HepG2 (cell line): ENCODE data around the gene SOAT1. TPM values are rescaled to one million over a fixed set of nuclear protein-coding genes. Genes with fewer than 3 reads are reported as not detected.

Experiments
- ARNT ChIP-seq: fragments of 450-650 bp; IDR thresholded peaks from 2 replicates; pipeline ENCODE4 v1.6.1; 2017
- EED ChIP-seq: sonication (generic); formaldehyde crosslinking; IDR thresholded peaks from 2 replicates; pipeline ENCODE4 v1.5.0; 2020; ENCODE audit warnings: mild to moderate bottlenecking, missing genetic modification reagents
- GABPA ChIP-seq, 2 experiments: IDR thresholded peaks; 2 replicates each; pipeline ENCODE4 v1.6.1; 2011 to 2016; ENCODE audit warnings: low read depth in 2 of 2, low read length in 1 of 2, missing biosample characterization in 1 of 2, missing genetic modification characterization in 1 of 2
- PRPF4 ChIP-seq: fragments of 200-400 bp; formaldehyde crosslinking; IDR thresholded peaks from 2 replicates; pipeline ENCODE4 v1.6.1; 2016; ENCODE audit warnings: low read length, low read depth; ENCODE audit not compliant: poor library complexity, severe bottlenecking
- RFX3 ChIP-seq: IDR thresholded peaks from 2 replicates; pipeline ENCODE4 v1.6.1; 2016; ENCODE audit warnings: missing biosample characterization, missing genetic modification reagents
- TCF12 ChIP-seq, 2 experiments: fragments of 450-650 bp in 1 of 2; sonication (generic) in 1 of 2; formaldehyde crosslinking in 1 of 2; IDR thresholded peaks; 2 replicates each; pipeline versions ENCODE4 v1.6.1 to v1.8.0; 2017 to 2022; ENCODE audit warnings: antibody characterized with exemption in 1 of 2, mild to moderate bottlenecking in 1 of 2, missing genetic modification reagents in 1 of 2, moderate library complexity in 1 of 2
- TOE1 ChIP-seq: sonication (generic); formaldehyde crosslinking; IDR thresholded peaks from 2 replicates; pipeline ENCODE4 v1.4.0; 2020; ENCODE audit warnings: mild to moderate bottlenecking, missing genetic modification reagents
- U2AF1 ChIP-seq: fragments of 200-400 bp; formaldehyde crosslinking; optimal IDR thresholded peaks from 2 replicates; pipeline ENCODE3; 2017; ENCODE audit warnings: mild to moderate bottlenecking, low read depth, low read length
- ZMAT3 ChIP-seq: sonication (generic); formaldehyde crosslinking; conservative IDR thresholded peaks from 2 replicates; pipeline ENCODE4 v1.7.0; 2021; ENCODE audit warnings: missing genetic modification reagents
- ZNF329 ChIP-seq: sonication (generic); formaldehyde crosslinking; IDR thresholded peaks from 2 replicates; pipeline ENCODE4 v1.9.0; 2021; ENCODE audit warnings: low read depth, mild to moderate bottlenecking, missing genetic modification reagents
- ZNF335 ChIP-seq: sonication (generic); formaldehyde crosslinking; IDR thresholded peaks from 2 replicates; pipeline ENCODE4 v1.4.0; 2020; ENCODE audit warnings: missing genetic modification reagents
- ZNF383 ChIP-seq: sonication (generic); formaldehyde crosslinking; IDR thresholded peaks from 2 replicates; pipeline ENCODE4 v1.4.0; 2020; ENCODE audit warnings: missing genetic modification reagents, mild to moderate bottlenecking, borderline replicate concordance
- ZNF430 ChIP-seq: sonication (generic); formaldehyde crosslinking; IDR thresholded peaks from 2 replicates; pipeline ENCODE4 v1.9.0; 2021; ENCODE audit warnings: mild to moderate bottlenecking, missing genetic modification reagents
- ZNF567 ChIP-seq: sonication (generic); formaldehyde crosslinking; IDR thresholded peaks from 2 replicates; pipeline ENCODE4 v1.8.1; 2023; ENCODE audit warnings: mild to moderate bottlenecking, missing genetic modification reagents, borderline replicate concordance
- ZNF747 ChIP-seq: sonication (generic); formaldehyde crosslinking; IDR thresholded peaks from 2 replicates; pipeline ENCODE4 v1.8.1; 2023; ENCODE audit warnings: missing genetic modification reagents, mild to moderate bottlenecking, borderline replicate concordance
- ZNF879 ChIP-seq: sonication (generic); formaldehyde crosslinking; IDR thresholded peaks from 2 replicates; pipeline ENCODE4 v1.8.1; 2023; ENCODE audit warnings: missing genetic modification reagents
- ZSCAN30 ChIP-seq: sonication (generic); formaldehyde crosslinking; IDR thresholded peaks from 2 replicates; pipeline ENCODE4 v1.5.0; 2020; ENCODE audit warnings: mild to moderate bottlenecking, missing genetic modification reagents
- polyA plus RNA-seq, 8 experiments: library from polyadenylated mRNA; depleted of rRNA in 3 of 8; stranded (reverse) in 7 of 8; unstranded in 1 of 8; fragments of >200 nt; fragmentation: Illumina TruSeq in 4 of 8; extraction: Trizol in 4 of 8; gene quantifications; 2 replicates each; pipeline versions ENCODE4 v1.2.1 to v1.2.3, GENCODE V29; 2011 to 2016; ENCODE audit warnings: low read depth in 4 of 8, missing spikeins in 1 of 8, mixed read lengths in 1 of 8; ENCODE audit not compliant: insufficient read depth in 1 of 8
- total RNA-seq, 5 experiments: library from RNA; depleted of rRNA; stranded (reverse); fragments of >200 nt; fragmentation: Illumina TruSeq; extraction: Trizol; gene quantifications; 2 replicates each; pipeline ENCODE4 v1.2.3, GENCODE V29; 2016; ENCODE audit warnings: low read depth in 1 of 5
- TF ChIP-seq, protein P1 (sequence below), 2 experiments: IDR thresholded peaks; 2 replicates each; pipeline ENCODE4 v1.6.1; 2011 to 2012; ENCODE audit warnings: low read length in 2 of 2, borderline replicate concordance in 1 of 2, low read depth in 1 of 2, mild to moderate bottlenecking in 1 of 2, moderate library complexity in 1 of 2
- TF ChIP-seq, protein P2 (sequence below): IDR thresholded peaks from 2 replicates; pipeline ENCODE4 v1.6.1; 2016; ENCODE audit warnings: missing compliant biosample characterization, missing genetic modification reagents, borderline replicate concordance
- TF ChIP-seq, protein P3 (sequence below): sonication (generic); formaldehyde crosslinking; IDR thresholded peaks from 2 replicates; pipeline ENCODE4 v1.4.0; 2020; ENCODE audit warnings: mild to moderate bottlenecking, missing genetic modification reagents

The SOAT1 gene
- total and polyA plus RNA-seq, 2 of the 13 experiments (the other 11 are each of a cell fraction or from before 2014, with no cell fraction given), result 22.3 to 52.0 TPM

DNA sequence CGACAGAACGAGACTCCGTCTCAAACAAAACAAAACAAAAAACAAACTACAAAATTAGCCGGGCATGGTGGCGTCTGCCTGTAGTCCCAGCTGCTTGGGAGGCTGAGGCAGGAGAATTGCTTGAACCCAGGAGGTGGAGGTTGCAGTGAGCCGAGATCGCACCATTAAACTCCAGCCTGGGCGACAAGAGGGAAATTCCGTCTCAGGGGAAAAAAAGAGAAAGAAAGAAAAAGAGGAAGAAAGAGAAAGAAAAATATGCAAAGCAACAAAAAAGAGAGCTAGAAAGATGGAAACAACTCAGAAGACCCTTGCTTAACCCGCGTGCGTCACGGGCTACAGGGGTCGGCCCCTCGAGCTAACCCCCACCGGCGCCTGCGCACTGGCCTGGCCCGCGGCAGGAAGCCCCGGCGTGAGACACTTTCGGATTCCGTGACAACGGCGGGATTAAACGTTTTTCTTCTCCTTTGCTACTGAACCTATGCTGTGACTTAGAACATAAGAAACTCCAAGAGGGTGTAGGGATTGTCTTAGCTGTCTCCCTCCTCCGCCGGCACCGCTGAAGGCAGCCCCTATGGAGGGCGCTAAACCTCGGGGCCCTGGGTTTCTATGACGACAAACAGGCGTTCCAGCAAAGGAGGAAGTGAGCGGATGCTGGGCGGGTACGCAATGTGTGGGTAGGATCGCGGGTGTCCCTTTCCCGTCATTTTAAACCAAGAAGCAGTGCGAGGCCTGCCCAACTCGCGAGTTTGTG lies 71.9 kb downstream of the SOAT1 start, which contains the start of gene AXDND1 (continued):
- TF ChIP-seq ZNF747 (CRISPR knock-in tag), result no peak
- no peak for TF ChIP-seq EED
- no peak for TF ChIP-seq ZNF879 (CRISPR knock-in tag)
- no peak for TF ChIP-seq ARNT
- peak; percentile 68 for TF ChIP-seq U2AF1
- TF ChIP-seq GABPA (IDR thresholded peaks at IDR 0.05; ENCODE audit: low read depth, low read length), result peak; percentile 23
- peak; percentile 70 for TF ChIP-seq GABPA (CRISPR knock-in tag; IDR thresholded peaks at IDR 0.05; ENCODE audit: low read depth)
- no peak for TF ChIP-seq ZNF329 (CRISPR knock-in tag)
- TF ChIP-seq TOE1, result no peak
- TF ChIP-seq RFX3, result peak; percentile 89
- TF ChIP-seq ZNF567, result no peak
- TF ChIP-seq, protein P1, sequence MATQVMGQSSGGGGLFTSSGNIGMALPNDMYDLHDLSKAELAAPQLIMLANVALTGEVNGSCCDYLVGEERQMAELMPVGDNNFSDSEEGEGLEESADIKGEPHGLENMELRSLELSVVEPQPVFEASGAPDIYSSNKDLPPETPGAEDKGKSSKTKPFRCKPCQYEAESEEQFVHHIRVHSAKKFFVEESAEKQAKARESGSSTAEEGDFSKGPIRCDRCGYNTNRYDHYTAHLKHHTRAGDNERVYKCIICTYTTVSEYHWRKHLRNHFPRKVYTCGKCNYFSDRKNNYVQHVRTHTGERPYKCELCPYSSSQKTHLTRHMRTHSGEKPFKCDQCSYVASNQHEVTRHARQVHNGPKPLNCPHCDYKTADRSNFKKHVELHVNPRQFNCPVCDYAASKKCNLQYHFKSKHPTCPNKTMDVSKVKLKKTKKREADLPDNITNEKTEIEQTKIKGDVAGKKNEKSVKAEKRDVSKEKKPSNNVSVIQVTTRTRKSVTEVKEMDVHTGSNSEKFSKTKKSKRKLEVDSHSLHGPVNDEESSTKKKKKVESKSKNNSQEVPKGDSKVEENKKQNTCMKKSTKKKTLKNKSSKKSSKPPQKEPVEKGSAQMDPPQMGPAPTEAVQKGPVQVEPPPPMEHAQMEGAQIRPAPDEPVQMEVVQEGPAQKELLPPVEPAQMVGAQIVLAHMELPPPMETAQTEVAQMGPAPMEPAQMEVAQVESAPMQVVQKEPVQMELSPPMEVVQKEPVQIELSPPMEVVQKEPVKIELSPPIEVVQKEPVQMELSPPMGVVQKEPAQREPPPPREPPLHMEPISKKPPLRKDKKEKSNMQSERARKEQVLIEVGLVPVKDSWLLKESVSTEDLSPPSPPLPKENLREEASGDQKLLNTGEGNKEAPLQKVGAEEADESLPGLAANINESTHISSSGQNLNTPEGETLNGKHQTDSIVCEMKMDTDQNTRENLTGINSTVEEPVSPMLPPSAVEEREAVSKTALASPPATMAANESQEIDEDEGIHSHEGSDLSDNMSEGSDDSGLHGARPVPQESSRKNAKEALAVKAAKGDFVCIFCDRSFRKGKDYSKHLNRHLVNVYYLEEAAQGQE (IDR thresholded peaks at IDR 0.05; ENCODE audit: borderline replicate concordance in 1 of 2, low read depth in 1 of 2, low read length in 2 of 2), result no peak
- TF ChIP-seq ZNF383 (CRISPR knock-in tag), result no peak
- 0 out of 2 replicates have a peak, but pooled peaks have one; percentile 45 for TF ChIP-seq ZNF430
- no peak for TF ChIP-seq ZSCAN30
- TF ChIP-seq, protein P2, sequence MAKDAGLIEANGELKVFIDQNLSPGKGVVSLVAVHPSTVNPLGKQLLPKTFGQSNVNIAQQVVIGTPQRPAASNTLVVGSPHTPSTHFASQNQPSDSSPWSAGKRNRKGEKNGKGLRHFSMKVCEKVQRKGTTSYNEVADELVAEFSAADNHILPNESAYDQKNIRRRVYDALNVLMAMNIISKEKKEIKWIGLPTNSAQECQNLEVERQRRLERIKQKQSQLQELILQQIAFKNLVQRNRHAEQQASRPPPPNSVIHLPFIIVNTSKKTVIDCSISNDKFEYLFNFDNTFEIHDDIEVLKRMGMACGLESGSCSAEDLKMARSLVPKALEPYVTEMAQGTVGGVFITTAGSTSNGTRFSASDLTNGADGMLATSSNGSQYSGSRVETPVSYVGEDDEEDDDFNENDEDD (CRISPR knock-in tag), result peak; percentile 65; the same call in 1 of the 2 replicates
- TF ChIP-seq ZMAT3 (CRISPR knock-in tag), result 0 out of 2 replicates have a peak, but pooled peaks have one; percentile 54
- peak; percentile 100 for TF ChIP-seq ZNF335 (CRISPR knock-in tag)
- peak; percentile 61 for TF ChIP-seq PRPF4
- no peak for TF ChIP-seq TCF12 (IDR thresholded peaks at IDR 0.05)
- no peak for TF ChIP-seq TCF12 (CRISPR knock-in tag; IDR thresholded peaks at IDR 0.05)
- TF ChIP-seq, protein P3, sequence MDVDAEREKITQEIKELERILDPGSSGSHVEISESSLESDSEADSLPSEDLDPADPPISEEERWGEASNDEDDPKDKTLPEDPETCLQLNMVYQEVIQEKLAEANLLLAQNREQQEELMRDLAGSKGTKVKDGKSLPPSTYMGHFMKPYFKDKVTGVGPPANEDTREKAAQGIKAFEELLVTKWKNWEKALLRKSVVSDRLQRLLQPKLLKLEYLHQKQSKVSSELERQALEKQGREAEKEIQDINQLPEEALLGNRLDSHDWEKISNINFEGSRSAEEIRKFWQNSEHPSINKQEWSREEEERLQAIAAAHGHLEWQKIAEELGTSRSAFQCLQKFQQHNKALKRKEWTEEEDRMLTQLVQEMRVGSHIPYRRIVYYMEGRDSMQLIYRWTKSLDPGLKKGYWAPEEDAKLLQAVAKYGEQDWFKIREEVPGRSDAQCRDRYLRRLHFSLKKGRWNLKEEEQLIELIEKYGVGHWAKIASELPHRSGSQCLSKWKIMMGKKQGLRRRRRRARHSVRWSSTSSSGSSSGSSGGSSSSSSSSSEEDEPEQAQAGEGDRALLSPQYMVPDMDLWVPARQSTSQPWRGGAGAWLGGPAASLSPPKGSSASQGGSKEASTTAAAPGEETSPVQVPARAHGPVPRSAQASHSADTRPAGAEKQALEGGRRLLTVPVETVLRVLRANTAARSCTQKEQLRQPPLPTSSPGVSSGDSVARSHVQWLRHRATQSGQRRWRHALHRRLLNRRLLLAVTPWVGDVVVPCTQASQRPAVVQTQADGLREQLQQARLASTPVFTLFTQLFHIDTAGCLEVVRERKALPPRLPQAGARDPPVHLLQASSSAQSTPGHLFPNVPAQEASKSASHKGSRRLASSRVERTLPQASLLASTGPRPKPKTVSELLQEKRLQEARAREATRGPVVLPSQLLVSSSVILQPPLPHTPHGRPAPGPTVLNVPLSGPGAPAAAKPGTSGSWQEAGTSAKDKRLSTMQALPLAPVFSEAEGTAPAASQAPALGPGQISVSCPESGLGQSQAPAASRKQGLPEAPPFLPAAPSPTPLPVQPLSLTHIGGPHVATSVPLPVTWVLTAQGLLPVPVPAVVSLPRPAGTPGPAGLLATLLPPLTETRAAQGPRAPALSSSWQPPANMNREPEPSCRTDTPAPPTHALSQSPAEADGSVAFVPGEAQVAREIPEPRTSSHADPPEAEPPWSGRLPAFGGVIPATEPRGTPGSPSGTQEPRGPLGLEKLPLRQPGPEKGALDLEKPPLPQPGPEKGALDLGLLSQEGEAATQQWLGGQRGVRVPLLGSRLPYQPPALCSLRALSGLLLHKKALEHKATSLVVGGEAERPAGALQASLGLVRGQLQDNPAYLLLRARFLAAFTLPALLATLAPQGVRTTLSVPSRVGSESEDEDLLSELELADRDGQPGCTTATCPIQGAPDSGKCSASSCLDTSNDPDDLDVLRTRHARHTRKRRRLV (CRISPR knock-in tag), result no peak
